ENCODE results near the gene NUP93.

Gene NUP93

DNA sequence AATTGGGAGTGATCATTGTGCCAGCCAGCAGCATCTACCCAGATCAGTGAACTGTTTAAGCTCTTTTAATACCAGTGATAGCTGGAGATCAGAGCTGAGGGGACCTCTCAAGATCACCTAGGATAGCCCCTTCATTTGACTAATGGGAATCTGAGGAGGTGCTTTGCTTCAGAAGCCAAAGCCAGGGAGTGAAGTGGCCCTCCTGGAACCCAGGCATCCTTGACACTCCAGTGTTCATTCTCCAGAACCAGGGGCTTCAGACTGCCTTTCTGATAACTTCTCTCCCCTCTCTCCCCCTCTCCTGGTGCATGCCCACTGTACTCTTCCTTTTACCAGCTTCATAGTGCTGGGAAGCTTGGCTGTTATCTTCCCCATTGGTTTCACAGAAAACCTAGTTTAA is 87.1 kb downstream of the NUP93 start:
- no peak for TF ChIP-seq TAF1 (IDR thresholded peaks at IDR 0.05; ENCODE audit: borderline replicate concordance, insufficient read depth, low read length)
- no peak for TF ChIP-seq POLR2AphosphoS5 (IDR thresholded peaks at IDR 0.05; ENCODE audit: low read depth, low read length)
- no peak for TF ChIP-seq REST (IDR thresholded peaks at IDR 0.05; ENCODE audit: insufficient read depth in 1 of 2, low read depth in 2 of 2, low read length in 2 of 2)
- no peak for TF ChIP-seq SIN3A (IDR thresholded peaks at IDR 0.05; ENCODE audit: borderline replicate concordance, insufficient read depth, low read length)
- no peak for TF ChIP-seq FOXP2 (optimal IDR thresholded peaks at IDR 0.05; ENCODE audit: borderline replicate concordance, extremely low read depth, extremely low read length, insufficient read depth)

- TF ChIP-seq TAF1 (IDR thresholded peaks at IDR 0.05; ENCODE audit: borderline replicate concordance, insufficient read depth, low read length) = no peak
- no peak for TF ChIP-seq POLR2AphosphoS5 (IDR thresholded peaks at IDR 0.05; ENCODE audit: low read depth, low read length)
- no peak for TF ChIP-seq REST (IDR thresholded peaks at IDR 0.05; ENCODE audit: insufficient read depth in 1 of 2, low read depth in 2 of 2, low read length in 2 of 2)
- TF ChIP-seq FOXP2 (optimal IDR thresholded peaks at IDR 0.05; ENCODE audit: borderline replicate concordance, extremely low read depth, extremely low read length, insufficient read depth) = no peak
- TF ChIP-seq SIN3A (IDR thresholded peaks at IDR 0.05; ENCODE audit: borderline replicate concordance, insufficient read depth, low read length) = no peak
These were observed 88.0 kb downstream of the NUP93 start for GRCh38 chr16:56817938-56818337.

DNA sequence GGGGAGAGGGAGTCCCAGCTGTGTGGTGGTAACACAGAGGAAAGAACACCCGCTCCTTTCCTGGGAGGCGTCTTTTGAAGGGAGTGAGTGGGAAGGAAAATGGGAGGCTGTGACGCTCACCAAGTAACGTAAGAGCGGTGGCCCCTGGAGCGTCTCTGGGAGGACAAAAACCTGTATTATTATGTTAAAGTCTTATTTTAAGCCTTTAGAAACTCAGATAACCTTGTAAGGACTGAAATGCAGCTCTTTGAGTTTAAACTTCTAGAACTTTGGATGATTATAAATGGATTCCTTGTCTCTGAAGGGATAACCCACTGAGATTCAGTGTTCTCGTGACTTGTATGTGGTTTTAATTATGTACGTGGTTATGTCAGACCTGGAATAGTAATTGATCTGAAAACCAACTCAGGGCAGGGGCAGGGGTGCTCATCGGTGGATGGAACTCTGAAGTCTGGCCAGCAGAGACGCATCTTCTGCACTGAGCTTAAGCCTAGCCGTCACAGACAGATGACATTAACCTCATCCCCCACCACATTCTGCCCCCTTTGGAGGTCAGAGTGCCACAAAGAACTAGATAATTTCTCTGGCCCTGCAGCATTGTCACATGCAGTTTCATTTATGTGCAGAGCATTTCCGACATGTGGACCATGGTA is 93.3 kb downstream of the NUP93 start:
- TF ChIP-seq REST (IDR thresholded peaks at IDR 0.05; ENCODE audit: insufficient read depth in 1 of 2, low read depth in 2 of 2, low read length in 2 of 2) = no peak
- TF ChIP-seq SIN3A (IDR thresholded peaks at IDR 0.05; ENCODE audit: borderline replicate concordance, insufficient read depth, low read length) = no peak
- TF ChIP-seq TAF1 (IDR thresholded peaks at IDR 0.05; ENCODE audit: borderline replicate concordance, insufficient read depth, low read length) = no peak
- TF ChIP-seq FOXP2 (optimal IDR thresholded peaks at IDR 0.05; ENCODE audit: borderline replicate concordance, extremely low read depth, extremely low read length, insufficient read depth) = no peak
- no peak for TF ChIP-seq POLR2AphosphoS5 (IDR thresholded peaks at IDR 0.05; ENCODE audit: low read depth, low read length)

- no peak for TF ChIP-seq SIN3A (IDR thresholded peaks at IDR 0.05; ENCODE audit: borderline replicate concordance, insufficient read depth, low read length)
These were observed 94.4 kb downstream of the NUP93 start for GRCh38 chr16:56824331-56824730.

GRCh38 chr16:56824804-56825203 is 94.9 kb downstream of the NUP93 start:
- TF ChIP-seq POLR2AphosphoS5 (IDR thresholded peaks at IDR 0.05; ENCODE audit: low read depth, low read length) (no peak), REST (IDR thresholded peaks at IDR 0.05; ENCODE audit: insufficient read depth in 1 of 2, low read depth in 2 of 2, low read length in 2 of 2) (no peak), FOXP2 (optimal IDR thresholded peaks at IDR 0.05; ENCODE audit: borderline replicate concordance, extremely low read depth, extremely low read length, insufficient read depth) (no peak), TAF1 (IDR thresholded peaks at IDR 0.05; ENCODE audit: borderline replicate concordance, insufficient read depth, low read length) (no peak), SIN3A (IDR thresholded peaks at IDR 0.05; ENCODE audit: borderline replicate concordance, insufficient read depth, low read length) (no peak)

Data from PFSK-1 (cell line).